NCI-H510A treated with DMSO at 0.1 percent for 48 hours (cell line): ENCODE measurements around the gene ARFRP1.

ENCODE experiments used
- DNase-seq: peaks from one replicate; lab custom pipeline; 2025; lab: John Stamatoyannopoulos, UW

The ARFRP1 gene

DNA sequence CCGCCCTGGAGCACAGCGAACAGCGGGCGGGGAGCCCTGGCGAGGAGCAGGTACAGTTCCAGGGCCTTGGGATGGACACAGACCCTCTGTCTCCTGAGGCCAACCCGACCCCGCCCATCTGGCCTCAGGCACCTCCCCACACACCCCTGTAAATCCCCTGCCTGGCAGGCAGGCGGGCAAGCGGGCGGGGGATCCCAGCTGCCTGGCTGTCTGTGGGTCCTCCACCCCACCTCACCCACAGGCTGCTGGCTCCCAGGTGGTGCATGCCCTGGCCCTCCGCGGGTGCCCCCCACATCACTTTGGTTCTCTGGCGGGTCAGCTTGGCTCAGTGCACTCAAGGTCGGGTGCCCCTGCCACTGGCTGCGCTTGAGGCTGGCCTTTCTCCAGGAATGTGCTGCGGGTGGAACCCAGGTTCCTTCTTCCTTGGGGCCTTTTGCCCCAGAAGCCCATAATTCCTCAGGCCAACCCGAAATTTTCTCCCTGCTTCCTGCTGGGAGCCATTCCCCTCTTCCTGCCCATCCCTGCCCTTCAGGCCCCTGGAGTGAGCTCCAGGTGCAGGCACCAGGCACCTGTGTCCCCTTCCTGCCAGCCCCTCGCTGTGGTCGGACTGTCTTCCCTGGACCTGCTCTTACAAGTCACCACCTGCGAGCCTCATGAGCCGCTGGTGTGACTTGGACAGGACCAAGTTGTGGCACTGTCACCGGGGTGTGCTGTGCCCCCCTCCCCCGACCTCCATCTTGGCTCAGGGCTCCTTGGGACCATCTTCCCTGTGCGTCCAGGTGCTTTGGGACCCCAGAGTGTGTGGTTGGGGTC is 16.7 kb downstream of the ARFRP1 start:
- DNase-seq = no peak

DNA sequence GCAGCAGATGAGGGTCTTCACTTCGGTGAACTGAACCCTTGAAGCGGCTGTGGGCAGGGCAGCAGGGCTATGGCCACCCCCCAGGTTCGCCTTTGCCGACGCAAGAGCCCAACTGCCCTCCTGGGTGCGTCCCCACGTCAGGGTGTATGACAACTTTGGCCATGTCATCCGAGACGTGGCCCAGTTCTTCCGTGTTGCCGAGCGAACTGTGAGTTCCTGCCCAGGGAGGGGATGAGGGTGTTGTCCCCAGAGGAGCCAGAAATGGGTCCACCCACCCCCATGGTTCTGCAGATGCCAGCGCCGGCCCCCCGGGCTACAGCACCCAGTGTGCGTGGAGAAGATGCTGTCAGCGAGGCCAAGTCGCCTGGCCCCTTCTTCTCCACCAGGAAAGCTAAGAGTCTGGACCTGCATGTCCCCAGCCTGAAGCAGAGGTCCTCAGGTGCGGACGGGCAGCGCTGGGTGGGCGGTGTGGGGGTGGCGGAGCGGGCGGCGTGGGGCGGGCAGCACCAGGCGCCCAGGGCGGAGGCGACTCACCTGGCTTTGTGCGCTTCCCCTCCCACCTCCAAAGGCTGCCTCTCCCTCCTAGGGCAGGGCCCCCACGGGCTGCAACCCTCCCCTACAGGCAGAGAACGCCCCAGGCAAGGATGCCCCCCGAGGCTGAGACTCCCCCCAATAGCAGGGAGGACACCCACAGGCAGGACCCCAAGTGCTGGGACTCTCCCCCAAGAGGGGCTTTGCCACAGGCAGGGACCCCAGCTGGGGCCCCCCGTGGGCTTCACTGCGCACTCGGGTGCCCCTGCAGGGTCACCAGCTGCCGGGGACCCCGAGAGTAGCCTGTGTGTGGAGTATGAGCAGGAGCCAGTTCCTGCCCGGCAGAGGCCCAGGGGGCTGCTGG is 17.5 kb downstream of the ARFRP1 start:
- no peak for DNase-seq

DNA sequence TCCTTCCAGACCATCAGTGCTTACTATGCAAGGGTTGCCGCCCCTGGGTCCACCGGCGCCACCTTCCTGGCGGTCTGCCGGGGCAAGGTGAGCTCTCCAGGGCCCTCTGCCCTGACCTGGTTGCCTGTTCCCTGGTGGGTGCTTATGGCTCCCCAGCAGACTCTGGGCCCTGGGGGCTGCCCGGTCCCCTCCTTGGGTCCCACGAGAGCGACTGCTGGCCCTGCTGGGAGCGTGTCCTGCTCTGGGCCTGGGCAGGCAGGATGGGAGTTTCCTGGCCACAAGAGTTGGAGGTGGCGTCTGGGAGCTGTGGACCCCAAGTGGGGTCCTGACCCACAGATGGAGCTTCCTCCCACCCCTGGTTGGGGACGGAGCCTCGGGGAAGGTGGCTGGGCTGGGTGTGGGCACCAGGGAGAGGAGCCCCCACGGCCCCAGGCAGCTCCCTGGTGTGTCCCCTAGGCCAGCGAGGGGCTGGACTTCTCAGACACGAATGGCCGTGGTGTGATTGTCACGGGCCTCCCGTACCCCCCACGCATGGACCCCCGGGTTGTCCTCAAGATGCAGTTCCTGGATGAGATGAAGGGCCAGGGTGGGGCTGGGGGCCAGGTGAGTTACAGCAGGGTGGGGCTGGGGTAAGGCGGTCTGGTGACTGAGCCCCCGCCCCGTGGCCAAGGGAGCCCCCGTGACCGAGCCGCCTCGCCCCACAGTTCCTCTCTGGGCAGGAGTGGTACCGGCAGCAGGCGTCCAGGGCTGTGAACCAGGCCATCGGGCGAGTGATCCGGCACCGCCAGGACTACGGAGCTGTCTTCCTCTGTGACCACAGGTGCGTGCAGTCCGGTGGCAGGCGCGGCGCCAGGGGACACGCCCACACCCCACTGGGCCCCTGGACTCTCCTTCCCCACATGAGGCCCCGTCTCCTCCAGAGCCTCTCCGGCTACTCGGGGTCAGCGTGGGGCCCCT is 18.5 kb downstream of the ARFRP1 start:
- DNase-seq = no peak

DNA sequence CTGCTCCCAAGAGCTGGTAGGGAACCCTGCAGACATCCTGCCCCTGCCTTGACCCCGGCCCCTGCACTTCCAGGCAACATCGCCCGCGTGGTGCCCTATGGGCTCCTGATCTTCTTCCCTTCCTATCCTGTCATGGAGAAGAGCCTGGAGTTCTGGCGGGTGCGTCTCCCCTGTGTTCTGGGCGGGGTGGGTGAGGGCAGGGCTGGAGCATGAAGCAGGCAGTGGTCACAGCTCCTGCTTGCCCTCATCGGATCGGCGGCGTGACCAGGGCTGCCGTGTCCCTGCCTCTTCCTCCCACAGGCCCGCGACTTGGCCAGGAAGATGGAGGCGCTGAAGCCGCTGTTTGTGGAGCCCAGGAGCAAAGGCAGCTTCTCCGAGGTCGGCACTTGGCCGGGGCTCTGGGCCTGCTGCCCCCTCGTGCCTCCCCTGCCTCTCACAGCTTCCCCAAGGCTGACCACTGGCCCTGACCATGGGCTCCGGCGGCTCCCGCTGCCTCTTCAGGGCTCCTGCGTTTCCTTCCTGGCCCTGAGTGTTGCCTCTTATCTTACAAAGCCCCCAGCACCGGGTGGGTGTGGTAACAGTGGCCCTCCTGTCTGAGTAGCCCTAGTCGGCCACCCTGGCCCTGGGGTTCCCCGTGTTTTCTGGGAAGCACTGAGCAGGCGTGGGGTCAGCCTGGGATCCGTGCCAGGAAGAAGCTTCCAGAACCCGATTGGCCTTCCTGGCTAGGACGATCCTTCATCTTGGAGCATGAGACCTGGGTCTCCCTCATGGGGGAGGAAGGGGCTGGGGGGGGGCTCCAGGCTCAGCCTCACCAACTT is 19.3 kb downstream of the ARFRP1 start:
- no peak for DNase-seq

DNA sequence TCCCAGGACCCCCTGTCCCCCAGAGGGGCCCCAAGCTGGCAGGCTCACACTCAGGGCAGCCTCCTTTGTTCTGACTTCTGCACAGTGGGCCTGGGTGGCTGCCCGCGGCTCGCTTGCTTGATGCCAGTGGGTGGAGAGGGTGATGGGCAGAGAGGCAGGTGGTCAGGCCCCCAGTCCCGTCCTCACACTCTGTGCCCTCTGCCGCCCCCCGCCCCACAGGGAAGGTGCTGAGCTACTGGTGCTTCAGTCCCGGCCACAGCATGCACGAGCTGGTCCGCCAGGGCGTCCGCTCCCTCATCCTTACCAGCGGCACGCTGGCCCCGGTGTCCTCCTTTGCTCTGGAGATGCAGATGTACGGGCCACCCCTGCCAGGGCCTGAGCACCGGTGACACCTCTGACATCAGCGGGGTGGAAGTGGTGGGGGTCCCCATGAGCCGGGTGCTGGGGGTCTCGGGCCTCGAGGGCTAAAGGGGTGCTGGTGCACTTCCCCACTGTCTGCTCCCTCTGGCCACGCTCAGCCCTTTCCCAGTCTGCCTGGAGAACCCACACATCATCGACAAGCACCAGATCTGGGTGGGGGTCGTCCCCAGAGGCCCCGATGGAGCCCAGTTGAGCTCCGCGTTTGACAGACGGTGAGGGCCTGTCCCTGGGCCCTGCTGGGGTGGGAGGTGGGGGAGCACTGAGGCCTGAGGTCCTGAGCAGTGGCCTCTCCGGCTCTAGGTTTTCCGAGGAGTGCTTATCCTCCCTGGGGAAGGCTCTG is 20.2 kb downstream of the ARFRP1 start:
- DNase-seq = no peak

DNA sequence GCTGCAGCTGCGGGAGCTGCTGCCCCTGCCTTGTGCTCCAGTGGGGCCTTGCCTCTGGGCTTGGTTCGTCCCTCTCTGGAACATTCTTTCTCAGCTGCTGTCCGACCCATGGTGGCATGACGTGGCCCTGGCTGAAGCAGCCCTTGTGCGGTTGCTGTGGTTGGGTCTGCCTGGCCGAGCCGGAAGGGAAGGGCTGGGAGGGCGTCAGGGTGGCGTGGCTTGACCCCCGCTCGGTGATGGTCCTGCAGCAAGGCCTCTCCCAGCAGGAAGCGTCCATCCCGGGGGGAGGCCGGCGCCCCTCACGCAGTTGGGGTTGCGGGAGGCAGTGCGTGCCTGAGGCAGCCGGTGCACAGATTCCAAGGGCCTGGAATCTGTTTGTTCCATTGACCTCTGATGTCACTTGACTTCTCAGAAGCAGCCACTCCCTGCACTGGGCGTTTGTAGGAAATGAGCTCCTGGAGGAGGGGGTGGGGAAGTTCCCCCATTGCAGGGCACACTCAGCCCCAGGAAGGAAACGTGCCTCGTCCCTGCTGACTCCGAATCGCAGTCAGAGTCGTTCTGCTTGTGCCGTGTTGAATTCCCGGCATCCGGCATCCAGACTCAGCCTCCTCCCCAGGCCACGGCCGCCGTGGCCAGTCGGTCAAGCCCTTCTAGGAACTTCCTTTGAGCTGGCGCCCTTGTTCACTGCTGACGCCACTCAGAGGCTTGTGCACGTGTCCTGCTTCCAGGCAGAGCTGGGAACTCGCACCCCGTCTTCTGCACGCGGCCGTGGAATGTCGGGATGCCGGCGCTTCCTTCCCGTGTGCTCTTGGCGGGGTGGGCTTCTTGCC is 21.1 kb downstream of the ARFRP1 start:
- DNase-seq = no peak

DNA sequence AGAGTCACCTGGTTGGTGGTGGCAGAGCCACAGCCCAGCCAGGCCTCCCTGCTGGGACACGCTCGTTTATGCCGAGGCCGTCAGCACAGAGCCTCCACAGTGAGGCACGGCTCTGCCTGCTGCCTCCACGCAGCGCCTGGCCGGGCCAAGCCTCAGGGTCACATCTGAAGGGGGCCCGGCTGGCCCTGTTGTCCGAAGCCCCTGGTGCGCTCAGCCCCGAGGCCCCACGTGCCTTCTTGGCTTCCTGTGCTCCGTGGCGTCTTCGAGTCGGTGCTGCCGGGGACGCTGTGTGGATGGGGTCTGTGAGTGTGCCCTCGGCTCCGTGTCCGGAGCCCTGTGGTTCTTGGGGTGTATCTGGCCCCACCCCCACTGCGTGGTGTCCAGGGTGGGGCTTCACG is 21.7 kb downstream of the ARFRP1 start:
- no peak for DNase-seq

DNA sequence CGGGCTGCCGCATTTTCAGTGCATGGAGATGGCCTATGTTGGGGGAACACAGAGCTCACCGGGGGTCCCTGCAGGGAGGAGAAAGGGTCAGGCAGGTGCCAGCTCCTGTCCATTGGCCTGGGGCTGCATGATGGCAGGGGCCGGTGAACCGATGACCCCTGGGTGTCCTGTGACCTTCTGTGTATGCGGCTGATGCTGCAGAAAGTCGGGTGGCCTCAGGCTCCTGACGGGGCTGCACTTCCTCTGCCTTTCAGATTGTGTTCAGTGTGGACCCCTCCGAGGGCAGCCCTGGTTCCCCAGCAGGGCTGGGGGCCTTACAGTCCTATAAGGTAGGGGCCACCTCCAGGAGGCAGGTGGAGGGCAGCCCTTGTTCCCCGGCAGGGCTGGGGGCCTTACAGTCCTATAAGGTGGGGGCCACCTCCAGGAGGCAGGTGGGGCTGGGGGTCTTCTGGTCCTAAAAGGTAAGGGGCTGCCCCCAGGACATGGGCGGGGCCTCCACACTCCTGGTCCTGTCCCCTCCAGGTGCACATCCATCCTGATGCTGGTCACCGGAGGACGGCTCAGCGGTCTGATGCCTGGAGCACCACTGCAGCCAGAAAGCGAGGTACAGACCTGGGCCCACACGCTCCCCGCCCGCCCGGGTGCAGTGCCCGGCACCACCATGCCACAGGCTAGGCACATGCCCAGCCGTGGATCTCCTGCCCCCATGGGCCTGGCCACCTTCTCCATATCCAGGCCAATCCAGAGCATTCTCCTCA is 22.3 kb downstream of the ARFRP1 start:
- no peak for DNase-seq

DNA sequence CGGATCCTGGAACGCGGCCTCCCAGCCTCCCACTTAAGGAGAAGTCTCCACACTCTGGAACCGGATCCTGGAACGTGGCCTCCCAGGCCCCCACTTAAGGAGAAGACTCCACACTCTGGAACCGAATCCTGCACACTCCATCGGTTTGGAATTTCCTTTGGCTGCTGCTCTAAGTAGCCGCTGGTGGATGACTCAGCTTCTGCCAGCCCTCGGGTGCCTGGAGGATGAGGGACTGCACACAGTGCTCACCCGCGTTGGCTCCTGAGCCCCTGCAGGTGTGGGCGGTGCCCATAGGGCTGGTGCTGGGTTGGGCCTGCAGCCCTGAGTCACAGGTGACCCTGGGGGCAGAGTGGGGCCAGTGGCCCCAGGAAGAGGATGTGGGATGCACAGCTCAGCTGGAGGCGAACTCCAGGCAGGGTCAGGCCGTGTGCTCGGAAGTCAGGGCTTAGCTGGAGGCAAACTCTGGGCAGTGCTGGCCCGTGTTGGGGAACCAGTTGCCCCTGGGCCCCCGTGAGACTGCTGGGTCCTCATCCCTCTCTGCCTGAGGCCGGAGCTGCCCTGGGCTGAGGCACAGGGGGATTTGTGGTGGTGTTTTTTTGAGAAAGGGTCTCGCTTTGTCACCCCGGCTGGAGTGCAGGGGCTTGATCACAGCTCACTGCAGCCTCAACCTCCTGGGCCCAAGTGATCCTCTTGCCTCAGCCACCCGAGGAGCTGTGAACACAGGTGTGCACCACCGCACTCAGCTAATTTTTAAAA is 25.2 kb downstream of the ARFRP1 start:
- DNase-seq = no peak

DNA sequence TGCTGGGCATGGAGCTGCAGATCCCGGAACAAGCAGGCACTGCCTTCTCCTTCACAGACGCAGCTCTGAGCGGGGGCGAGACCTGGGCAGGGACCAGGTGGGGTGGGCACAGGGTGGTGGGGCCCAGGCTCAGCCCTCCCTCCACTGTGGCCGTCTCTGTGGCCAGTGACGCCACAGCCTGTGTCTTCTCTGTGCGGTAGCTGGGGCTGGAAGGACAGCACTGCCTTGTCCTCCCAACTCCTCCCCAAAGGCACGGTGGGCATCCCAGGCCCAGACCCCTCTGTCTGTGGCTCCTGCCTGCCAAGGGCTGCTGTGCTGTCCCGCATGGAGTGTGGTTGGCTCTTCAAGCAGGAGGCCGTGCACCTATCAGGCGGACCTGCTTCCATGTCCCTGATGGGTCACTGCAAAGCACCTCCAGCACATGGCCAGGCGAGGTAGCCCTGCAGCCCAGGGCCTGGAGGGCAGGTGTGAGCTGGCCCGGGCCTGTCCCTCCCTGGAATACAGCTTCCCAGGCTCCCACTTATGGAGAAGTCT is 26.1 kb downstream of the ARFRP1 start:
- DNase-seq = no peak

DNA sequence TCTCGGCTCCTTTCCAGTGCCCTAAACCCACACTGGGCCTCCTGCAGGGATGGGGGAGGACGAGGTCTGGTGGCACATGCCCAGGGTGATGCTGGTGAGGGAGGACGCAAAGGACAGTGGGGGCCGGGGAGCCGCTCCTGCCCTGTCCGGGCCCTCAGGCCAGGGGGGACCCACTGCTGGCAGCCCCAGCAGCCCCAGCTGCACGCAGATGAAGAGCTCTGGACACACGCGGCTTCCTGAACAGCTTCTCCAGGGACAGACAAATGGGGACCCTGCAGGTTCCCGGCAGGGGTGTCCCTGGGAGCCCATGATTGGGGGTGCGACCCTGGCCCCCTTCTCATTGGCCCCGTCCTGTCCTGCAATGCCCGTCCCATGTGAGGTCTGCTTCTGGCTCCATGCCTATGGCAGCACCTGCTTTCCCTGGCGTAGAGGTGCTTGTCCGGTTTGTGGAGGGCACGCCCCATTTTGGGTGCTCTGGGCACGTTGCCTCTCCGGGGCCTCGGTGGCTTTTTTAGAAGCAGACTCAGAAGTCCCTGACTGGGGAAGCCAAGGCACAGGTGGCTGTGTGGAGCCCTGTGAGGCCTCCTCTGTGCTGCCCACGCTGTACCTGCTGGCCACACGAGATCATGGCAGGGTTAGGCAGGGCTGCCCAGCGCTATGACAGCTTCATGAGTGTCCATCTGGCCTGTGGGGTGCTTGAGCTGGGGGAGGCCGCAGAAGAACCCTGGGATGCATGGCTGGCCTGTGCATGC is 26.7 kb downstream of the ARFRP1 start:
- no peak for DNase-seq

DNA sequence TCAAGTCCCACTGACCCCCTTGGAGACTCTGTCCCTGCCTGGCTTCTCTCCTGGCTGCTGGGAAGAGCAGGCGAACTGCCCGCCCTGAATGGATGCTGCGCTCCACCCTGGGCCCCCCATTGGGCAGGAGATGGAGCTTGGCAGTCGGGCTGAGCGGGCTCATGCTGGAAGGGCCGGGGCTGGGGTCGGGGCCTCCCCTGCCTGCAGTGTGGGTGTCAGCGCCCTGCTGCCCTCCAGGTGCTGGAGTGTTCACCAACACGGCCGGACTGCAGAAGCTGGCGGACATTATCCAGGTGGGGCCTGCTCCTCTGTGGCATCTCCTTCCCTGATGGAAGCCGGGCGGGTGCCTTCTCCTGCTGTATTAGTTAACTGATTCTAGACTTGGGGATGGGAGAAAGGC is 27.3 kb downstream of the ARFRP1 start:
- no peak for DNase-seq

DNA sequence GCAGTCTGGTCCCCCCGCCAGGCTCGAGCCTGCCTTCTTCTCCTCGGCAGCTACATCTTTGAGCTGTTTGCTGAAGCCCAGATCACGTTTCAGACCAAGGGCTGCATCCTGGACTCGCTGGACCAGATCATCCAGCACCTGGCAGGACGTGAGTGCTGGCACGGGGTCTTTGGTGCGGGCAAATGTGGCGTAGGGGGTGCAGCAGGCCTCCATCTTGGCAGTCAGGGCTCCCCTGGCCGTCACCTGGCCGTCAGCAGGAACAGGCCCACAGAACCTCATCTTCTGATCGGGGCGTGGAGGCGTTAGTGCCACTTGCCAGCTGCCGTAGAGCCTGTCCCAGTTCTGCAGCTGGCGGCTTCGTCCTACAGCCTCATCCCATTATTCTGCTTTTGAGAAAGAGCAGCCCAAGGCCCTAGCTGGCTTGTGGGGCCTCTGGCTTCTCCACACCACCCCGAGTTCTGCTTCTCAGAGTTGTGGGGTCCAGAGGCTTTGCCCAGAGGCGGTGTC is 27.9 kb downstream of the ARFRP1 start:
- DNase-seq = no peak

DNA sequence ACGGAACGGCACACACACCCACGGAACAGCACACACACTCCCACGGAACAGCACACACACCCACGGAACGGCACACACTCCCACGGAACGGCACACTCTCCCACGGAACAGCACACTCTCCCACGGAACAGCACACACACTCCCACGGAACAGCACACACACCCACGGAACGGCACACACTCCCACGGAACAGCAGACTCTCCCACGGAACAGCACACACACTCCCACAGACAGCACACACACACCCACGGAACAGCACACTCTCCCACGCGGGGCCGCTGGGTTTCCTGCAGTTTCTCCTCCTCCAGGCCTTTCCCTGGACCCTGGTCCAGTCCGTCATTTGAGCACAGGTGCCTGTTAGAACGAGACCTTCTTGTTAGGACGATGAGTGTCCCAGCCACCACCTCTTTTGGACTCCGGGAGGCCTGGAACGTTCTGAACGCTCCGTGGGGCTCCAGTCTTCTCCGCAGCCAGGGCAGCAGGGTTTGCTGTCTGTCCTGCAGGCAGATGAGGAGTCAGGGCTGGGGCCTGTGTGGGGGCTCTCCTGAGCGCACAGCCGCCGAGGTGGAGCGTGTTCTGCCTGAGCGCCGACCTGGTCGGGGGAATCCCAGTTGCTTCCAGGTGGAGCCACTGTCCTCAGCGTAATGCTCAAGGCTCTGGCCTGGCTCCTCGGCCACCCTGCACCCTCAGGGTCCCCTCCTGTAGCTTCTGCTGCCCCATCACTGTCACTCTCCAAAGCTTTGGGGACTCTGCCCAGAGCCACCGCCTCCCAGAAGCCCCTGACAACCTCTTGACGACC is 28.9 kb downstream of the ARFRP1 start:
- no peak for DNase-seq

DNA sequence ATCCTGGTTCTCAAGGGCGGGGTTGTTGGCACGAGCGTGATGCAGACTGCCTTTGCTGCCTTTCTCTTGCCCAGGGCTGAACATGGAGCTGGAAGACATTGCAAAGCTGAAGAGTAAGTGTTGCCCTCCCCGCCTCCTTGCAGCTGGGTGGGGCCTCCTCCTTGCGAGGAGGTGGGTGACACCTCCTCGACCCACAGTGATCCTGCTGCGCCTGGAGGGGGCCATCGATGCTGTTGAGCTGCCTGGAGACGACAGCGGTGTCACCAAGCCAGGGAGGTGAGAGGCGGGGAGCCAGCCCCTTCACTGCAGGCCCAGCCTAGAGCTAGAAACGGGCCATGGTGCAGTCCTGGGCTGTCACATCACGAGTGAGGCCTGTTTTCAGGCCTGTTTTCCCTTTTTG is 29.7 kb downstream of the ARFRP1 start:
- DNase-seq = no peak
